Measurements from ENCODE around the gene KIZ. TPM values are rescaled to one million over a fixed set of nuclear protein-coding genes. Genes with fewer than 3 reads are reported as not detected.

KIZ gene
- total RNA-seq, 1 experiment from 2014 or later, result 43.6 TPM

DNA sequence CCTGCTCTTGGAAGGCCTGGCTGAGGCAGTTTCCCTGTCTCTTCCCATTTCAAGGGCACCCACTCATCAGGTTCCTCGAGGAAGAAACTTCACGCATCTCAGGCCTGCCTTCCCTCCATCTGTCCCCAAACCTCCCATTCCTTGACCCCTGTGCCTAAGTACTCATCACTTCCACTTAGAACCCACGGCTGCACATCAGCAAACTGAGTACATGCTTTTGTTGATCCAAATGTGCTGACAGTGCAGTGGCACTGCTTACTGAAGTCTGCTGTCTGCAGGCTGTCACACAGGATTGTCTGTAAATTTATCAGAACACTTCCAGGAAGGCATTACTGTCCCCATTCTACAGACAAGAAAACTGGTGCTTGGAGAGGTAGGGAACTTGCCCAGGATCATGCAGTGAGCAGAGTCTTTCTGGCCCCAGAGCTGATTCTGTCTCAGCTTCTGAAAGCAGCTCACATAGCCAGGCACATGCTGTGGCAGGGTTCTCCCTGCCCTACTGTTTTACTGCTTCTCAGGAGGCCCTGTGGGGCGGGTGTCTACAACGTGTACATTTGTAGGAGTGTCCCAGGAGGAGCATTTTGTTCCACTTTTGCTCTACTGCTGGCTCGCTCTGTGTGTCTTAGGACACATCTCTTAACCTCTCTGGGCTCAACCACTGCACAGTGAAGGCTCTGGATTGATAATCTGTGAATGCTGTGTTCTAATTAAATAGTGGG lies 113.1 kb downstream of the KIZ start:
- Mint-ChIP-seq H3K4me1 (peaks cover 43% of the 10 kb centered on the region), H3K27me3 (ENCODE audit: low read depth) (no peaks in the 10 kb centered on the region), H3K27ac (no peak overlapping the region), H3K4me3 (no peak overlapping the region), H3K9me3 (no peaks in the 10 kb centered on the region), H3K36me3 (no peaks in the 10 kb centered on the region)
- no peak for DNase-seq (ENCODE audit: low spot score)
- no peak for ATAC-seq
- POLR2A ChIA-PET, result interaction anchor here (0.6 kb wide), 1 partner anchor 105 kb away, joined by 4 read pairs; no protein-coding TSS in a partner anchor
- CTCF ChIA-PET, result no interaction called here
- no peak for TF ChIP-seq NFYB (CRISPR knock-in tag; conservative IDR thresholded peaks at IDR 0.05; ENCODE audit: low read depth)
- TF ChIP-seq ZNF532 (CRISPR knock-in tag; IDR thresholded peaks at IDR 0.05; ENCODE audit: borderline replicate concordance), result no peak
- TF ChIP-seq FOXJ3 (CRISPR knock-in tag; IDR thresholded peaks at IDR 0.05; ENCODE audit: borderline replicate concordance), result no peak
- no peak for TF ChIP-seq JUN (CRISPR knock-in tag; IDR thresholded peaks at IDR 0.05)
- TF ChIP-seq TP53 (CRISPR knock-in tag; IDR thresholded peaks at IDR 0.05), result no peak
- TF ChIP-seq, protein P1, sequence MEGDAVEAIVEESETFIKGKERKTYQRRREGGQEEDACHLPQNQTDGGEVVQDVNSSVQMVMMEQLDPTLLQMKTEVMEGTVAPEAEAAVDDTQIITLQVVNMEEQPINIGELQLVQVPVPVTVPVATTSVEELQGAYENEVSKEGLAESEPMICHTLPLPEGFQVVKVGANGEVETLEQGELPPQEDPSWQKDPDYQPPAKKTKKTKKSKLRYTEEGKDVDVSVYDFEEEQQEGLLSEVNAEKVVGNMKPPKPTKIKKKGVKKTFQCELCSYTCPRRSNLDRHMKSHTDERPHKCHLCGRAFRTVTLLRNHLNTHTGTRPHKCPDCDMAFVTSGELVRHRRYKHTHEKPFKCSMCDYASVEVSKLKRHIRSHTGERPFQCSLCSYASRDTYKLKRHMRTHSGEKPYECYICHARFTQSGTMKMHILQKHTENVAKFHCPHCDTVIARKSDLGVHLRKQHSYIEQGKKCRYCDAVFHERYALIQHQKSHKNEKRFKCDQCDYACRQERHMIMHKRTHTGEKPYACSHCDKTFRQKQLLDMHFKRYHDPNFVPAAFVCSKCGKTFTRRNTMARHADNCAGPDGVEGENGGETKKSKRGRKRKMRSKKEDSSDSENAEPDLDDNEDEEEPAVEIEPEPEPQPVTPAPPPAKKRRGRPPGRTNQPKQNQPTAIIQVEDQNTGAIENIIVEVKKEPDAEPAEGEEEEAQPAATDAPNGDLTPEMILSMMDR (IDR thresholded peaks at IDR 0.05), result no peak
- TF ChIP-seq, protein P2, sequence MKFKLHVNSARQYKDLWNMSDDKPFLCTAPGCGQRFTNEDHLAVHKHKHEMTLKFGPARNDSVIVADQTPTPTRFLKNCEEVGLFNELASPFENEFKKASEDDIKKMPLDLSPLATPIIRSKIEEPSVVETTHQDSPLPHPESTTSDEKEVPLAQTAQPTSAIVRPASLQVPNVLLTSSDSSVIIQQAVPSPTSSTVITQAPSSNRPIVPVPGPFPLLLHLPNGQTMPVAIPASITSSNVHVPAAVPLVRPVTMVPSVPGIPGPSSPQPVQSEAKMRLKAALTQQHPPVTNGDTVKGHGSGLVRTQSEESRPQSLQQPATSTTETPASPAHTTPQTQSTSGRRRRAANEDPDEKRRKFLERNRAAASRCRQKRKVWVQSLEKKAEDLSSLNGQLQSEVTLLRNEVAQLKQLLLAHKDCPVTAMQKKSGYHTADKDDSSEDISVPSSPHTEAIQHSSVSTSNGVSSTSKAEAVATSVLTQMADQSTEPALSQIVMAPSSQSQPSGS (CRISPR knock-in tag; IDR thresholded peaks at IDR 0.05; ENCODE audit: borderline replicate concordance, low read depth), result no peak
- TF ChIP-seq, protein P3, sequence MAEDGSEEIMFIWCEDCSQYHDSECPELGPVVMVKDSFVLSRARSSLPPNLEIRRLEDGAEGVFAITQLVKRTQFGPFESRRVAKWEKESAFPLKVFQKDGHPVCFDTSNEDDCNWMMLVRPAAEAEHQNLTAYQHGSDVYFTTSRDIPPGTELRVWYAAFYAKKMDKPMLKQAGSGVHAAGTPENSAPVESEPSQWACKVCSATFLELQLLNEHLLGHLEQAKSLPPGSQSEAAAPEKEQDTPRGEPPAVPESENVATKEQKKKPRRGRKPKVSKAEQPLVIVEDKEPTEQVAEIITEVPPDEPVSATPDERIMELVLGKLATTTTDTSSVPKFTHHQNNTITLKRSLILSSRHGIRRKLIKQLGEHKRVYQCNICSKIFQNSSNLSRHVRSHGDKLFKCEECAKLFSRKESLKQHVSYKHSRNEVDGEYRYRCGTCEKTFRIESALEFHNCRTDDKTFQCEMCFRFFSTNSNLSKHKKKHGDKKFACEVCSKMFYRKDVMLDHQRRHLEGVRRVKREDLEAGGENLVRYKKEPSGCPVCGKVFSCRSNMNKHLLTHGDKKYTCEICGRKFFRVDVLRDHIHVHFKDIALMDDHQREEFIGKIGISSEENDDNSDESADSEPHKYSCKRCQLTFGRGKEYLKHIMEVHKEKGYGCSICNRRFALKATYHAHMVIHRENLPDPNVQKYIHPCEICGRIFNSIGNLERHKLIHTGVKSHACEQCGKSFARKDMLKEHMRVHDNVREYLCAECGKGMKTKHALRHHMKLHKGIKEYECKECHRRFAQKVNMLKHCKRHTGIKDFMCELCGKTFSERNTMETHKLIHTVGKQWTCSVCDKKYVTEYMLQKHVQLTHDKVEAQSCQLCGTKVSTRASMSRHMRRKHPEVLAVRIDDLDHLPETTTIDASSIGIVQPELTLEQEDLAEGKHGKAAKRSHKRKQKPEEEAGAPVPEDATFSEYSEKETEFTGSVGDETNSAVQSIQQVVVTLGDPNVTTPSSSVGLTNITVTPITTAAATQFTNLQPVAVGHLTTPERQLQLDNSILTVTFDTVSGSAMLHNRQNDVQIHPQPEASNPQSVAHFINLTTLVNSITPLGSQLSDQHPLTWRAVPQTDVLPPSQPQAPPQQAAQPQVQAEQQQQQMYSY (CRISPR knock-in tag; IDR thresholded peaks at IDR 0.05), result no peak

DNA sequence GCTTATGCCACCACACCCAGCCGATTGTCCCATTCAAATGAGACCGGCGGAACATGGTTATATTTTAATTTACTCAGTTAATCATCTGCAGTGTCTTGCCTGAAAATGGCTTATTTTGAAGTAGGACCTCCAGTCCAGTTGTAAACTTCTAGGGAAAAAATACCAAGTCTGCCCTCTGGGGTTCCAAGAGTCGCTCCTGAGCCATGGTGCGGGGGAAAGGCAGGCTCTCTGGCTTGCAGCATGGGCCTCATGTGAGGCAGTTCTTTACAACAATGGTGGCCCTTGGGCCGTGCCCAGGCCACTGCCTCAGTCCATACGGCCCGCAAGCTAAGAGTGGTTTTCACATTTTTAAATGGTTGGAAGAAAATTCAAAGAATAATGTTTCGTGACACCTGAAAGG lies 114.5 kb downstream of the KIZ start:
- CTCF ChIA-PET, result no interaction called here
- H3K9me3 Mint-ChIP-seq, result no peaks in the 10 kb centered on the region
- no peak overlapping the region for H3K27ac Mint-ChIP-seq
- DNase-seq (ENCODE audit: low spot score) (peak; percentile 26), ATAC-seq (peak; percentile 68)
- H3K4me3 Mint-ChIP-seq, result no peak overlapping the region
- H3K27me3 Mint-ChIP-seq (ENCODE audit: low read depth), result no peaks in the 10 kb centered on the region
- H3K36me3 Mint-ChIP-seq, result no peaks in the 10 kb centered on the region; the same call in 1 of the 2 replicates
- peaks cover 29% of the 10 kb centered on the region for H3K4me1 Mint-ChIP-seq
- POLR2A ChIA-PET, result no interaction called here
- TF ChIP-seq, protein P4, sequence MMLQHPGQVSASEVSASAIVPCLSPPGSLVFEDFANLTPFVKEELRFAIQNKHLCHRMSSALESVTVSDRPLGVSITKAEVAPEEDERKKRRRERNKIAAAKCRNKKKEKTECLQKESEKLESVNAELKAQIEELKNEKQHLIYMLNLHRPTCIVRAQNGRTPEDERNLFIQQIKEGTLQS (CRISPR knock-in tag; conservative IDR thresholded peaks at IDR 0.05), result no peak
- TF ChIP-seq TP53 (CRISPR knock-in tag; IDR thresholded peaks at IDR 0.05), result no peak
- TF ChIP-seq CREB1 (CRISPR knock-in tag; IDR thresholded peaks at IDR 0.05), result no peak
- no peak for TF ChIP-seq SMAD3 (CRISPR knock-in tag; IDR thresholded peaks at IDR 0.05; ENCODE audit: borderline replicate concordance)
- TF ChIP-seq ZMAT4 (CRISPR knock-in tag; IDR thresholded peaks at IDR 0.05), result no peak
- TF ChIP-seq, protein P5, sequence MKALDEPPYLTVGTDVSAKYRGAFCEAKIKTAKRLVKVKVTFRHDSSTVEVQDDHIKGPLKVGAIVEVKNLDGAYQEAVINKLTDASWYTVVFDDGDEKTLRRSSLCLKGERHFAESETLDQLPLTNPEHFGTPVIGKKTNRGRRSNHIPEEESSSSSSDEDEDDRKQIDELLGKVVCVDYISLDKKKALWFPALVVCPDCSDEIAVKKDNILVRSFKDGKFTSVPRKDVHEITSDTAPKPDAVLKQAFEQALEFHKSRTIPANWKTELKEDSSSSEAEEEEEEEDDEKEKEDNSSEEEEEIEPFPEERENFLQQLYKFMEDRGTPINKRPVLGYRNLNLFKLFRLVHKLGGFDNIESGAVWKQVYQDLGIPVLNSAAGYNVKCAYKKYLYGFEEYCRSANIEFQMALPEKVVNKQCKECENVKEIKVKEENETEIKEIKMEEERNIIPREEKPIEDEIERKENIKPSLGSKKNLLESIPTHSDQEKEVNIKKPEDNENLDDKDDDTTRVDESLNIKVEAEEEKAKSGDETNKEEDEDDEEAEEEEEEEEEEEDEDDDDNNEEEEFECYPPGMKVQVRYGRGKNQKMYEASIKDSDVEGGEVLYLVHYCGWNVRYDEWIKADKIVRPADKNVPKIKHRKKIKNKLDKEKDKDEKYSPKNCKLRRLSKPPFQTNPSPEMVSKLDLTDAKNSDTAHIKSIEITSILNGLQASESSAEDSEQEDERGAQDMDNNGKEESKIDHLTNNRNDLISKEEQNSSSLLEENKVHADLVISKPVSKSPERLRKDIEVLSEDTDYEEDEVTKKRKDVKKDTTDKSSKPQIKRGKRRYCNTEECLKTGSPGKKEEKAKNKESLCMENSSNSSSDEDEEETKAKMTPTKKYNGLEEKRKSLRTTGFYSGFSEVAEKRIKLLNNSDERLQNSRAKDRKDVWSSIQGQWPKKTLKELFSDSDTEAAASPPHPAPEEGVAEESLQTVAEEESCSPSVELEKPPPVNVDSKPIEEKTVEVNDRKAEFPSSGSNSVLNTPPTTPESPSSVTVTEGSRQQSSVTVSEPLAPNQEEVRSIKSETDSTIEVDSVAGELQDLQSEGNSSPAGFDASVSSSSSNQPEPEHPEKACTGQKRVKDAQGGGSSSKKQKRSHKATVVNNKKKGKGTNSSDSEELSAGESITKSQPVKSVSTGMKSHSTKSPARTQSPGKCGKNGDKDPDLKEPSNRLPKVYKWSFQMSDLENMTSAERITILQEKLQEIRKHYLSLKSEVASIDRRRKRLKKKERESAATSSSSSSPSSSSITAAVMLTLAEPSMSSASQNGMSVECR (CRISPR knock-in tag; IDR thresholded peaks at IDR 0.05; ENCODE audit: borderline replicate concordance), result no peak
- TF ChIP-seq, protein P6, sequence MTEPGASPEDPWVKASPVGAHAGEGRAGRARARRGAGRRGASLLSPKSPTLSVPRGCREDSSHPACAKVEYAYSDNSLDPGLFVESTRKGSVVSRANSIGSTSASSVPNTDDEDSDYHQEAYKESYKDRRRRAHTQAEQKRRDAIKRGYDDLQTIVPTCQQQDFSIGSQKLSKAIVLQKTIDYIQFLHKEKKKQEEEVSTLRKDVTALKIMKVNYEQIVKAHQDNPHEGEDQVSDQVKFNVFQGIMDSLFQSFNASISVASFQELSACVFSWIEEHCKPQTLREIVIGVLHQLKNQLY (CRISPR knock-in tag; IDR thresholded peaks at IDR 0.05), result no peak
